C4-2B (cell line): Measurements from ENCODE around the gene CSPG5.

Experiments used
- H3K27ac ChIP-seq: fragments of 450-650 bp; 2 replicates; pipeline ENCODE4 v1.5.1; 2017
- ZFX ChIP-seq: fragments of 450-650 bp; IDR thresholded peaks from 2 replicates; pipeline ENCODE4 v1.6.1; 2017
- TF ChIP-seq, protein P1 (sequence below): fragments of 450-650 bp; conservative IDR thresholded peaks from 2 replicates; pipeline ENCODE4 v1.5.1; 2017; ENCODE audit warnings: mild to moderate bottlenecking

The CSPG5 gene

GRCh38 chr3:47513125-47513929 lies 65.3 kb downstream of the CSPG5 start, which contains the start of gene ELP6:
Gene ELP6, minus strand, starts transcription at chr3:47513712. Its CDS starts 122 bp downstream, at chr3:47513590.
- peak within 1 kb of the TSS; percentile 94 for H3K27ac ChIP-seq
- TF ChIP-seq ZFX = peak; percentile 53; the same call in 1 of the 2 replicates
- TF ChIP-seq, protein P1, sequence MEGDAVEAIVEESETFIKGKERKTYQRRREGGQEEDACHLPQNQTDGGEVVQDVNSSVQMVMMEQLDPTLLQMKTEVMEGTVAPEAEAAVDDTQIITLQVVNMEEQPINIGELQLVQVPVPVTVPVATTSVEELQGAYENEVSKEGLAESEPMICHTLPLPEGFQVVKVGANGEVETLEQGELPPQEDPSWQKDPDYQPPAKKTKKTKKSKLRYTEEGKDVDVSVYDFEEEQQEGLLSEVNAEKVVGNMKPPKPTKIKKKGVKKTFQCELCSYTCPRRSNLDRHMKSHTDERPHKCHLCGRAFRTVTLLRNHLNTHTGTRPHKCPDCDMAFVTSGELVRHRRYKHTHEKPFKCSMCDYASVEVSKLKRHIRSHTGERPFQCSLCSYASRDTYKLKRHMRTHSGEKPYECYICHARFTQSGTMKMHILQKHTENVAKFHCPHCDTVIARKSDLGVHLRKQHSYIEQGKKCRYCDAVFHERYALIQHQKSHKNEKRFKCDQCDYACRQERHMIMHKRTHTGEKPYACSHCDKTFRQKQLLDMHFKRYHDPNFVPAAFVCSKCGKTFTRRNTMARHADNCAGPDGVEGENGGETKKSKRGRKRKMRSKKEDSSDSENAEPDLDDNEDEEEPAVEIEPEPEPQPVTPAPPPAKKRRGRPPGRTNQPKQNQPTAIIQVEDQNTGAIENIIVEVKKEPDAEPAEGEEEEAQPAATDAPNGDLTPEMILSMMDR = peak; percentile 49

DNA sequence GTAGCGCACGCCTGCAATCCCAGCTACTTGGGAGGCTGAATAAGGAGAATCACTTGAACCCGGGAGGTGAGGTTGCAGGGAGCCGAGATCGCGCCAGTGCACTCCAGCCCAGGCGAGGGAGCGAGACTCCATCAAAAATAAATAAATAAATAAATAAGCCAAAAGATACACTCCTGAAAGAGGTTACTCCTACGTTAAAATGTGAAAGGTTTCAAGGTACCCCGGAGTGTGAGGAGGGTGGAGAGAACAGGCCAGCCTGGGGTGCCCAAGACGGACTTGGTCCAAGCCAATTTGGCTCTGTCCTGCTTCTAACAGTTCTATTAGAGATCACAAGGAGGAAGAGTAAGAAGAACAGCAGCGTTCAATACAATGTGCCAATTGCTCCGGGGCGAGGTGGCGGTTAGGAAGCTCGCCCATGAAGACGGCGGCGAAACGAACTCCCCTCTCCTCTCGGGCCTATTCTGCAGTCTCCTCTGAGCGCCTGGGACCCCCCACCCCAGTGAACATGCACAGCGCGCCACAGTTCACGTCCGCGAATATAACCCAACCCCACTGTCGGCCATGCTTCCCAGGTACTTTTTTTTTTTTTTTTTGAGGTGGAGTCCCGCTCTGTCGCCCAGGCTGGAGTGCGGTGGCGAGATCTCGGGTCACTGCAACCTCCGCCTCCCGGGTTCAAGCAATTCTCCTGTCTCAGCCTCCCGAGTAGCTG lies 66.1 kb downstream of the CSPG5 start:
- peak overlapping the region; percentile 94 for H3K27ac ChIP-seq
- TF ChIP-seq, protein P1 = no peak
- TF ChIP-seq ZFX = no peak
